ENCODE measurements around the gene GMIP.
"Not testable (repeated sequence)": the region's sequence is repeated elsewhere in the genome, so short reads cannot be mapped to it uniquely, and the experiment has no call there.

GMIP gene

DNA sequence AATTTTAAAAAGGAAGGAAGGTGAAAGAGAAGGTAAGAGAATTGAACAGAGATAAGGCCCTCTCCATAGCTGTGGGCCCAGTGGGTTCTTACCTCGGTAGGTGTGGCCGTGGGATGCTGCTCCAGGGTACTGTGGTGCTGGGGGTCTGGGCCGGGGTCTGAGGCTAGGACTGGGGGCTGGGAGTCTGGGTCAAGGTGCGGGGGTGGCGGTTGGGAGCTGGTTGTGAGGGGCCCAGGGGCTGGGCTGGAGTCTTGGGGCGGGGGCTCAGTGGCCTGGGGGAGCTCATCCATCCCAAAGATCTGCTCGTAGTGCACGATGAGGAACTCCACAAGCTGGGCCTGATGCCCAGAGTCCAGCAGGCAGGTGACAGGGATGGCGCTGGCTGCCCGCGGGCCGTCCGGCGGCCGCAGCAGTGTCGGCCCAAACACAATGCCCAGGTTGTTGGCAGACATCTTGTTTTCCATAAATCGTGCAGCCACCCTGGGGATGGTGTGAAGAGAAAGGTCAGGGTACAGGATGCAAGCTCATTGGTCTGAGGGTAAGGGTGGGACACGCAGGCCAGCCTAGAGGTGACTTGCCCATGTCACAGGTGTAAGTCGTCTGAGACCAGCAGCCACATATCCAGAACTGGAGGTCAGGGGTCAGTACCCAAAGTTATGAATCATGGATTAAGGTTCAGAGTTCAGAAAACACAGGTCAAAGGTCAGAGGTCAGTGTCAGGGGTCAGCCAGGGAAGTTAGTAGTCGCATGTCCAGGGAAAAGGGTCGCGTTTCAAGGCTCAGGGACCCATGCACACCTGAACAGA is 9.5 kb downstream of the GMIP start:
- no peak for DNase-seq

DNA sequence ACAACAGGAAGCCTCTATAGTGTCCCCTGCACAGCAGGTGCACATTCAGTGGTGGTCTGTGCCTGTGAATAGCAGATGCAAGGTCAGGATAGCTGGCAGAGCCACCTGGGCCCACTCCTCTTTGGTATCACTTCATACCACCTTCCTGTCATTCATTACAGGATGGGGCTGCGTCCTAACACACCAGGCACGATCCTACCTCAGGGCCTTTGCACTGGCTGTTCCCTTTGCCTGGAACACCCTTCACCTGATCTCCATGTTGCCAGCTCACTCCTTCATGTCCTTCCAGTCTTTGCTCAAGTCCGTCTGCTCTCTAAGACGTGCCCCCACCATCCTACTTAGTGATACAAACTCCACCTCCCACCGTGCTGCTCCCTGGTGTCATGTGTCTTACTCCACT is 10.8 kb downstream of the GMIP start:
- no peak for DNase-seq

DNA sequence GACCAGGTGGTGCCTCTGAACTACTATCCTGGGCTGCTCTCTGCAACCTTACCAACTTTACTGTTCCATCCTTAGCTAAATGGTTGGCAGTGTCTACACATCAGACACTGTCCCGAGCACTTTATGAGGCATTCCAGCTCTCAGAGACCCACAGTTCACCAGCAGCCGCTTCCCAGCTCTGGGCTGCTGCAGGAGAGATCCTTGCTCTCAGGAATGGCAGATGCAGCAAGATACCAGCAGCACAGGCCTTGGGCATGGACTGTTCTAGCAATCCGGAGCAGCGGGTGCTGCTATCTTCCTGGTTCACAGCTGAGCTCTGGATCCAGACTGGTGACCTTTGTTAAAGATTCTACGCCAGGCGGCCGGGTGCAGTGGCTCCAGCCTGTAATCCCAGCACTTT is 12.1 kb downstream of the GMIP start:
- no peak for DNase-seq

DNA sequence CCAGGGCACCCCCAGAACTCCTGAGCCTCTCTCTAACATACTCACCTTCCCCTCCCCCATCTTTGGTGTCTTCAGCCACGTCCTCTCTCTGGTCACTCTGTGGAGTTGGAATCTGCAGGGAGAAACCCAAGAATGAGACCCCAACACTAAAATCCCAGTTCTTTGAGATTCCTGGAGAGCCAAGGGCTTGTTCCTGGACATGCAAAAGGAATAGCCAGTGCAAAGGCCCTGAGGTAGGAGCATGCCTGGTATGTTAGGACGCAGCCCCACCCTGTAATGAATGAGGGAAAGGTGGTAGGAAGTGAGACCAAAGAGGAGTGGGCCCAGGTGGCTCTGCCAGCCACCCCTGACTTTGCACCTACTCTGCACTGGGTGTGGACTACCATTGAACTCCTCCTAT is 13.0 kb downstream of the GMIP start:
- DNase-seq = no peak

DNA sequence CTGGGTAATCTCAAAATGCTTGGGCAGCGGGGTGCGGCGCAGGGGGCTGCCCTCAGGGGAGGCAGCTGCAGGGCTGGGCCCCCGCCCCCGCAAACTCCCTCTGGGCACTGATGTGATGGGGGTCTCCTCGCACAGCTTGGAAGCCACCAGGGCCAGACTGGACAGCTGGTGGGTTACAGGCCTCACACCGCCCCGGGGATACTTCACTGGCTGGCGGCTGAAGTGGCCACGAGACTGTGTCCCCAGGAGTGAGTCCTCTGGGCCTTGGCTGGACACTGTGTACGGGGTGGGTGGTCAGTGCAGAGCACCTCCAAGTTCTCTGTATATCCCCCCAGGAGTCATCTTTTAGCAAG is 13.4 kb downstream of the GMIP start:
- DNase-seq = no peak

DNA sequence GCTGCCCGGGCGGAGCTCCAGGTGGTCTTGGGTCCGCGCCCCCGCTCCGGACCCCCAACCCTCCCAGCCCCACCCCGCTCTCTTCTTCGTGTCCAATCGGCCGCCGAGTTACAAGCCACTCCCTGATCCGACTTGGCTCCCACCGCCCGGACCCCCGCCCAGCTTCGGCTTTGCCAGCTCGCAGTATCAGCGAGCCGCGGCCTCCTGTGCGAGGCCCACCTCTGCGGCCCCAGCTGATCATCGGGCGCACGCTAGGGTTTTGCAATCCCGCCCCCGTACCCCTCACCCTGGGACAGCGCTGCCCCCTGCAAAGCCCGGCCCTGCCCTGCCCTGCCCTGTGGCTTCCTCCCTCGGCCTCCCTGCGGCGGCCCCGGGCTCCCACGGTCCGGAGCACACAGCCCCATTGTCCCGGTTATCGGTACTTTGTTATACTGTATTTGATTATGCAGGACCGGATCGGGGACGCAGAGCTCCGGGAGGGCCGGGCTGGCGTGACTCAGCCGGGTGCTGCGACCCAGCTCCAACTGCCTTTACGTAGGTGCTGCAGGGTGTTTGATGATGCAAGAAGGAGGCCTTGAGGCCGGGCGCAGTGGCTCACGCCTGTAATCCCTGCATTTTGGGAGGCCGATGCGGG is 14.8 kb downstream of the GMIP start:
- DNase-seq = peak; percentile 42

DNA sequence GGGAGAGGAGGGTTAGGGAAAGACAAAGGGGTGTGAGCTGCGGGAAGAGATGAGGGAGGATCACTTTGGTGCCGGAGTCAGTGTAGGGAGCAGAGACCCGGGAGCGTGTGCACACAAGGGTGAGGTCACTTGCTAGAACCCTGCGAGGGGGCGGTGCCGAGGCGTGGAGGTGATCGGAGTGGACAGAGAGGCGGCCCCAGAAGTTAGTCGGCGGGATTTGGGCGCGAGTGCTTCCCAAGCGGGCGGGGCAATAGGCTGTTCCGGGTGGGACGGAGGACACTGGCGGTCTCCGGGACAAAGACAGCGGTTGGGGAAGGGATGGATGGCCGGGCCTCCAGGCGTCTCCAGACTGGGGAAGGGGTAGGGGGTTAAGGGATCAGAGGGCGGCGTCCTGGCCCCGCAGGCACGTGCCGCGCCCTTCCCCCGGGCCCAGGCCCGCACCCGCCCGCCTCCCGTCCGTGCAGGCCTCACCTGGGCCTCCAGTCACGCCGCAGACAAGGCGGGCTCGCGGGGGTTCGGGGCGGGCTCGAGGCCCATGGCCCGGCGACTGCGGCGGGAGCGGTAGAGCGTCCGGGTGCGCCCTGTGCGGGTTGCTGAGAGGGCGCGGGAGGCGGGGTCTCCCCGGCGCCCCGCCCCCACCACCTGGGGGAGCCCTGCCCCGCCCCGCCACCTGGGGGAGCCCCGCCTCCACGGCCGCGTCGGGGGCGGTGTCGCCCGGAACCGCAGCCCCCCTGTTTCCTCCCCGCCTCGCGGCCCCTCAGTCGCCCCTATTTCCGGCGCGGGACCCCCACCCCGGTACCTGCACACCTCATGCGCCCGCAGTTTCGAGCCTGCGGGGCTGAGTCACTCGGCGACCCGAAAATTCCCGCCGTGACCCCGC is 15.6 kb downstream of the GMIP start, which contains the start of gene LPAR2:
Gene LPAR2 (minus strand): TSS at position 600 of the 880 bp plus-strand sequence. CDS start 945 bp downstream, outside the sequence.
- peak; percentile 71 for DNase-seq

DNA sequence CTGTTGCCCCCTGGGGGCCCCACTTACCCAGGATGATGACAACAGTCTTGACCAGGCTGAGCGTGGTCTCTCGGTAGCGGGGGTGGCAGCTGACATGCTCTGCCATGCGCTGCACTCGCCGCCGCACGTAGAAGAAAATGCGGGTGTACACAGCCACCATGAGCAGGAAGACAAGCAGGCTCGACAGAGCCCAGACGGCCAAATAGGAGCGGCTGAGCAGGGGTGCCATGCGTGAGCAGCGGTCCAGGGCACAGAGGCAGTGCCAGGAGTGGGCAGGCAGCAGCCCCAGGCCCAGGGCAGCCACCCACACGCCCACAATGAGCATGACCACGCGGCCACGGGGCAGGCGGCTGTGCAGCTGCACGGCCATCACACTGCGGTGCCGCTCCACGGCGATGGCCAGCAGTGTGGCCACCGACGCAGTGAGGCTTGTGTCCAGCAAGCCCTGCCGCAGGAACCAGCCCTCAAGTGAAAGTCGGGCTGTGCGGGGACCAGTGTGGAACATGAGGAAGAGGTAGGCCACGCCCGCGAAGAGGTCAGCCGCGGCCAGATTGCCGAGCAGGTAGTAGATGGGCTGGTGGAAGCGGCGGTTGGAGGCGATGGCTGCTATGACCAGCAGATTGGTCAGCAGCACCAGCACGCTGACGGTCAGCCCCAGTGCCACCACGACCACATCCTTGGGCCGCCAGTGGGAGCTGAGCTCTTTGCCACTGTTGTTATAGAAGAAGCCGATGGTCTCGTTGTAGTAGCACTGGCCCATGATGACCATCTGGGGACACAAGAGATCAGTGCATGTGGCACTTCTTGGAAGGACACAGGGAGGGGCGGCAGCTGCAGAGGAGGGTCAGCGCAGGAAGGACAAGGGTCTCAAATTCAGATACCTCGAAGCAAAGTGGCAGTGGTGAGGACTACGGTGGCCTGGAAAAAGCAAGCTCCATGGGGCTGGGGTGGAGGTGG is 16.7 kb downstream of the GMIP start:
- DNase-seq = no peak

DNA sequence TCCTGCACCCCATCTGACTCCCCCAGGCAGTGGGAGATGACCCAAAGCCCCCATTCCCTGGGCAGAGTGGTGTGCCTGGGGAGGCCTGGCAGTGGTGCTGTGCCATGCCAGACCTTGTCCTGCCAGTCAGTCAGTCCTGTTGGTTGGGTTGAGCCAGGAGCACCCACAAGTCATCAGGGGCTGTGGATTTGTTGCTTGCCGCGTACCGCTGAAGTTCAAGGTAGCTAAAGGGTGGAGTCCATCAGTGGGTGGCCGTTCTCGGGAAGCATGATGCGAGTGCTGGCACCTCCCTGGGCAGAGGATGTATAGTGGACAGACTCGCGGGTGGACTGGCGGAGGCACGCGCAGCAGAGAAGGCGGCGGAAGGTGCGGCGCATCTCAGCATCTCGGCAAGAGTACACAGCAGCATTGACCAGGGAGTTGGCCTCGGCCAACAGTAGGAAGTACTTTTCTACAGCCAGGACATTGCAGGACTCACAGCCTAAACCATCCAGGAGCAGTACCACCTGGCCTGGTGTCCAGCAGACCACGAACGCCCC is 19.4 kb downstream of the GMIP start:
- DNase-seq = no peak

DNA sequence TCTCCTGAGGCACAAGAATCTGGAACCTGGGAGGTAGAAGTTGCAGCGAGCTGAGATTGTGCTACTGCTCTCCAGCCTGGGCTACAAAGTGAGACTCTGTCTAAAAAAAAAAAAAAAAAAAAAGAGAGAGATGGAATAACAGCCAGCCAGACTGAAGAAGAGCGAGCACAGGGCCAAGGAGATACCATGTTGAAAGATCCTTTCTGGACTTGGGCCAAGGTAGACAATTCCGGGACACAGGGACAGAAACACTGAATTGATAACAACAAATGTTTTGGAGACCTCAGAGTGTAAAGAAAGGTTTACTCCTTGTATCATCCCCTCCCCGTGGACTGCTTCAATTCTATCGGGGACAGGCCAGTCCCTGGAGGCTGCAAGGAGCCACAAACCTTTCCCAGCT is 20.1 kb downstream of the GMIP start:
- no peak for DNase-seq

DNA sequence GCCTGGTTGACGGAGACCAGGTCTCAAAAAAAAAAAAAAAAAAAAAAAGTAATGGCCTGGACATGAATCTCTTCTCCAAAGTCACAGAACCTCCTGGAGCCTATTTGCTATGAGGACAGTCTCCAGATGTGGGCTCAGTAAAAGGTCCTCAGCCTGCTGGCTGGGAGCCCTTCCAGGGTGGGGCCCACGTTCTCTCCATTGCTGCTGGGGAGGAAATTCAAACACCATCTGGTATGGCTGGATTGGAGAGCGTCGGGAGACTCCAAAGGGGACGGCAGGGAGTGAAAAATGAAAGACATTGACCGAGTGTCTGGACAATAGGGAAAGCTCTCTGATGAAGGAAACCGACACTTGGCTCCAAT is 23.6 kb downstream of the GMIP start:
- no peak for DNase-seq

DNA sequence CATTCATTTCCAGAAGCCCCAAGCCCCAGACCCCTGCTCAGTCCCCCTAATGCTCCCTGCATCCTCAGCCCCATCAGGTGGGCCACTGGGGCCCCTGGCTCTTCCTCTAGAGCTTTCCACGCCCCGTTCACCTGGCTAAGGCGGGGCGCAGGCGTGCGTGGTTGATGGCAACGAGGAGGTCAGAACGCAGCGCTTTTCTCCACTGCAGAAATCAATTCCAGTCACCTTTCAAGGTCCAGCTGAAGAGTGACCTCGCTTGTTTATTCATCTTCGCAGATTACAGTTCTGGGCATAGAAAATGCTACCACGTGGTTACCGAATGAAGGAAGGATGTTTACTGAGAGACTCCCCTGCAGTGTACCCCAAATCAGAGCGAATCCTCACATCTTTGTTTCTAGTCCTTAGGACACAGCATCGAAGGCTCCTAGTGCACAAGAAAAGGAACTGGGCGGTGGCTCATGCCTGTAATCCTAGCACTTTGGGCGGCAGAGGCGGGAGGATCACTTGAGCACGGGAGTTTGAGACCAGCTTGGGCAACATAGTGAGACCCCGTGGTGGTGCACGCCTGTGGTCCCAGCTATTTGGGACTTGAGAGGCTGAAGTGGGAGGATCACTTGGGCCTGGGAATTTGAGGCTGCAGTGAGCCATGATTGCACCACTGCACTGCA is 24.1 kb downstream of the GMIP start:
- DNase-seq = no peak

DNA sequence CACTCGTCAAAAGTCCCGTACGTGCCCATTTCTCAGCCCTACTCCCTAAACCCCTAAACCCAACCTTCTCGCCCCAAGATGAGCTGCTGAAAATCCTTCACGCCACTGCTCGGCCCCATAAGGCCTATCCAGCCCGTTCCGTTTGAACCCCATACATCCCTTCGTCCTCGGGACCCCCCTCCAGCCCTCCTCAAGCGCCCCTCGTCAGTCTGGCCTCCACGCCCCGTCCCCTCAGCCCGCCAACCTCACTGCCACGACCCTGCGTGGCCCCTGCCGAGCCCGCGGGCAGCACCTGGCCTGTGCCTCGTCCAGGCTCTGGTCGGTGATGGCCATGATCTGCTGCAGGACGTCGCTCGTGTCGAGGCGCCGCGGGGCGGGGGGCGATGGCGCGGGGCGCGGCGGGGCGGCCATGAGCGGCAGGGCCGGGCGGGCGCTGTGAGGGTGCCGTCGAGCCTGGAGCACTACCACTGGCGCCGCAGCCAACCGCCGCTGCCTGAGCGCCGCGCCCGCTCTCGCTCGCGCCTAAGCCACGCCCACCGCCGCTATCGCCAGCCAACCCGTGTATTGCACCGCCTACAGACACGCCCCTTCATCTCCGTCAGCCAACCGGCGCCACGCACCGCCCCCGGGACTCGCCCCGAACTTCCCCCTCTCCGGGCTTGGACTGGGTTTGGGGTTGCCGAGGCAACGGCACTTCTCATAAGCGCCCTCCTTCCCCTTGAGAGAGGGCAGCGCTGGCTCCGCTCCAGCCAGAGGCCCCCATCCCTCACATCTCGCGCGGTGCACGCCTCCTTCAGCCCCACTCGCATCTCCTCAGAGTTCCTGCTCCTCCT is 25.0 kb downstream of the GMIP start, which contains the start of gene PBX4:
Gene PBX4 (minus strand): TSS at position 469 of the 833 bp plus-strand sequence. CDS start 58 bp downstream, at position 411.
- peak; percentile 99 for DNase-seq

DNA sequence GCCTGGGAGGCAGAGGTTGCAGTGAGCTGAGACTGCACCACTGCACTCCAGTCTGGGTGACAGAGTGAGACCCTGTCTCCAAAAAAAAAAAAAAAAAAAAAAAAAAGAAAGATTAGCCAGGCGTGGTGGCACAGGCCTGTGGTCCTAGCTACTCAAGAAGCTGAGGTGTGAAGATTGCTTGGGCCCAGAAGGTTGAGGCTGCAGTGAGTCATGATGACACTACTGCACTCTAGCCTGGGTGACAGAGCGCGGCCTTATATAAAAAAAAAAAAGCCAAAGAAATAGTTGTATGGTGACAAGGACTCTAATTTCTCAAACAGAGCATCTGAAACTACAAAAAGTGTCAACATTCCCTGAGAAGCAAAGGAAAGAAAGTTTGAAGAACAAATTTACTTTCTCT is 28.4 kb downstream of the GMIP start:
- DNase-seq = no peak

DNA sequence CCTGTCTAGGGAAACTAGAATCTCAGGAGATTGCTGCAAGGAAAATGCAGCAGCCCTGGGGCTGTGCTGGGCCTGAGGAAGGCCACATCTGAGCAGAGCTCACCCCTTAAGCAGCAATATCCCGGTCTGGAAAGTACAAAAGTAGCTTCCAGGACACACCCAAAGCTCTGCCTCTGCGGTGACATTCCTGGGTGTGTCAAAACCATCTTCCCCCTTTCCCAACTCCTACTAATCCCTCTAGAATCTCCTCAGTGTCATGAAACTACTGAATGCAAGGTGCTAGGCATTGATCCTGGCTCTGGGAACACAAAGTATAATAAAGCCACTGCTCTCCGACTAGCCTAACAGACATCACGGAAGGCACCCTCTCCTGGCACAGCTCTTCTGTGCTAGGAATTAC is 30.0 kb downstream of the GMIP start:
- no peak for DNase-seq

DNA sequence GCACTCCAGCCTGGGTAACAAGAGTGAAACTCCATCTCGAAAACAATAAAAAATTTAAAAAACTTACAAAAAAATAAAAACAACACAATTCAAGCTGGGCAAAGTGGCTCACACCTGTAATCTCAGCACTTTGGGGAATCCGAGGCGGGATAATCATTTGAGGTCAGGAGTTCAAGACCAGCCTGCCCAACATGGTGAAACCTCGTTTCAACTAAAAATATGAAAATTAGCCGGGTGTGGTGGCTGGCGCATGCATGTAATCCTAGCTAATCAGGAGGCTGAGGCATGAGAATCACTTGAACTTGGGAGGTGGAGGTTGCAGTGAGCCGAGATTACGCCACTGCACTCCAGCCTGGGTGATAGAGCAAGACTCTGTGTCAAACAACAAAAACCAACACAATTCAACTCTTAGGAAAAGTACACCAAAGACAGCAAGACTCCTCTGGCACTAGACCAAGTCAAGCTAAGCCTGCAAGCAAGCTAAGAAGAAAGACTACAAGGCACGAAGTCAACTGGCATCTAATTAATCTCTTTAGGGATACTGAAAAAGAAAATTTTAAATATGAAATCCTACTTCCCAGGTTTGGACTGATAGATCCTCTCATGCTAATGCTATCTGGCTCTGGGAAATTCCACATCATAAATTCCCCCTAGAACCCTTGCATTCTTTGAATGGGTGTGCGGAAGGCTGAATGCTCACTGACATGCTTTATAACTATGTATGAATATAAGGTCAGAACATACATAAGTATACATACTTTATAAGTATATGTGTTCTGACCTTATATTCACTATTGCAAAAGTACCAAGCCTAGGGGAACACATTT is 32.9 kb downstream of the GMIP start:
- DNase-seq = no peak

DNA sequence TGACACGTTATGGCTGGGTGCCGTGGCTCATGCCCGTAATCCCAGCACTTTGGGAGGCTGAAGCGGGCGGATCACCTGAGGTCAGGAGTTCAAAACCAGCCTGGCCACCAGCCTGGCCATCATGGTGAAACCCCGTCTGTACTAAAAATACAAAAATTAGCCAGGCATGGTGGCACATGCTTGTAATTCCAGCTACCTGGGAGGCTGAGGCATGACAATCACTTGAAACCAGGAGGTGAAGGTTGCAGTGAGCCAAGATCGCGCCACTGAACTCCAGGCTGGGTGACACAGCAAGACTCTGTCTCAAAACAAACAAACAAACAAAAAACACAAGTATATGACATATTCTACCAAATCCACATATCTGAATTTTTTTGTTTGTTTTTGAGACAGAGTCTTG is 36.8 kb downstream of the GMIP start:
- not testable (repeated sequence) for DNase-seq

DNA sequence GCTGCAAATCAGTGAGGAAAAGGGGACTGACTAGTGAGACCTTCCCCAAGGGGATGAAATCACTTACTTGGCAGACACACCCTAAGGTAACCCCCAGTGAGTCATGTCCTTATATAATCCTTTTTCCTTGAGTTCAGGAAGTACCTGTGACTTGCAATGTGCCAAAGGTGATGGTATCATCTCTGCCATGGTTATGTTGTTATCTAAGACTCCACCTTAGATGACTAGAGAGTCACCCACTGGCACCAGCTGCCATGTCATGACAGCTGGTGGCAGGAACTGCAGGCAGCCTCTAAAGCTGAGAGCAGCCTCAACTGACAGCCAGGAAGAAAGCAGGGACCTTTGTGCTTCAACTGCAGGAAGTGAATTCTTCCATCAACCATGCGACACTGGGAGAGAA is 37.4 kb downstream of the GMIP start:
- DNase-seq = no peak

DNA sequence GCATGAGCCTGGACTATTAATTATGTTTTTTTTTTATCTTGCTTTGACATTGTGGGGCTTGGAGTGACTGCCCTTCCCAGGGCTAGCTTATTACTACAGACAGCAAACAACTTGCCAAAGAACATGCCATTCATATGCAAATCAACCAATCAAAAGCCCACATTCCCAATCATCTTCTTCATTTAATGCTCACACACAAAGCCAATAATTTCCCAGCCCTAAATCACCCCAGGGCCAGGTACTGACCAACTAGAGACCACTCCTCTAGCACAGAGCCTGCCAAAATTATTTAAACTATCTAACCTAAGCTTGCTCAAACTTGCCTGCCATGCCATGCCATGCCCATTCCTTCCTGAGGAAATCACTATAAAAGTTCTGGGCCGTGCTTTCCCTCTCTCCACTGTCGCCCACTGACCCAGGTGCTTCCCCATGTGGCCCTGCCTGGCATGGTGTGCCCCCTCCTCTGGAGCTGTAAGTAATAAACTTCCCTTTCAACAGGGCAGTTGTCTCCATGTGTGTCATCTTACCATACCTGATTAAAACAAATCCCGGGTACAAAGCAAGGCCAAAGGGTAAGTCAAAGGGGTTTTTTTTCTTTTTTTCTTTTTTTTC is 40.6 kb downstream of the GMIP start:
- DNase-seq = no peak

Measured in stimulated activated CD4-positive, alpha-beta T cell treated with anti-CD3 and anti-CD28 coated beads, Interleukin-12 subunit alpha, Interleukin-12 subunit beta, amount 100 ng/mL, for 4 hours (primary cell).